HepG2 (cell line): ENCODE results near the gene MYOC. TPM values are rescaled to one million over a fixed set of nuclear protein-coding genes. Genes with fewer than 3 reads are reported as not detected.

ENCODE experiments used
- FIP1L1 ChIP-seq: fragments of 200-400 bp; formaldehyde crosslinking; IDR thresholded peaks from 2 replicates; pipeline ENCODE4 v1.6.1; 2018; ENCODE audit warnings: low read depth, mild to moderate bottlenecking, low read length, moderate library complexity, borderline replicate concordance; ENCODE audit not compliant: insufficient read depth
- FOXK2 ChIP-seq: fragments of 450-650 bp; IDR thresholded peaks from 2 replicates; pipeline ENCODE4 v1.6.1; 2016
- GABPB1 ChIP-seq: IDR thresholded peaks from 2 replicates; pipeline ENCODE4 v1.6.1; 2016; ENCODE audit warnings: mild to moderate bottlenecking, missing genetic modification reagents, moderate library complexity, missing compliant biosample characterization
- HDAC6 ChIP-seq: fragments of 200-600 bp; sonication (generic); IDR thresholded peaks from 2 replicates; pipeline ENCODE4 v1.7.0; 2017; ENCODE audit warnings: mild to moderate bottlenecking, antibody characterized with exemption, low read length, low read depth
- HOXD1 ChIP-seq: sonication (generic); formaldehyde crosslinking; IDR thresholded peaks from 2 replicates; pipeline ENCODE4 v1.5.0; 2020; ENCODE audit warnings: missing genetic modification reagents
- MIER3 ChIP-seq: IDR thresholded peaks from 2 replicates; pipeline ENCODE4 v1.6.1; 2016; ENCODE audit warnings: missing compliant biosample characterization, borderline replicate concordance
- NAIF1 ChIP-seq: sonication (generic); formaldehyde crosslinking; IDR thresholded peaks from 2 replicates; pipeline ENCODE4 v1.5.0; 2020; ENCODE audit warnings: mild to moderate bottlenecking, missing genetic modification reagents, borderline replicate concordance
- NPAS2 ChIP-seq: sonication (generic); formaldehyde crosslinking; IDR thresholded peaks from 2 replicates; pipeline ENCODE4 v1.8.0; 2022; ENCODE audit warnings: mild to moderate bottlenecking, missing genetic modification reagents, borderline replicate concordance
- PAF1 ChIP-seq: IDR thresholded peaks from 2 replicates; pipeline ENCODE4 v1.6.1; 2016; ENCODE audit warnings: missing genetic modification reagents, missing compliant biosample characterization
- PLRG1 ChIP-seq: fragments of 450-650 bp; conservative IDR thresholded peaks from 2 replicates; pipeline ENCODE4 v1.6.1; 2016
- RCOR2 ChIP-seq: IDR thresholded peaks from 2 replicates; pipeline ENCODE4 v1.6.1; 2016; ENCODE audit warnings: missing biosample characterization, missing genetic modification reagents
- SMAD1 ChIP-seq: sonication (generic); formaldehyde crosslinking; IDR thresholded peaks from 2 replicates; pipeline ENCODE4 v1.4.0; 2020; ENCODE audit warnings: missing genetic modification reagents, low read depth, mild to moderate bottlenecking, borderline replicate concordance
- SMARCC2 ChIP-seq: fragments of 450-650 bp; IDR thresholded peaks from 2 replicates; pipeline ENCODE4 v1.6.1; 2017; ENCODE audit warnings: antibody characterized with exemption, mild to moderate bottlenecking
- XRCC5 ChIP-seq: fragments of 200-400 bp; formaldehyde crosslinking; optimal IDR thresholded peaks from 2 replicates; pipeline ENCODE3; 2017; ENCODE audit warnings: mild to moderate bottlenecking, low read length
- ZFP90 ChIP-seq: sonication (generic); formaldehyde crosslinking; IDR thresholded peaks from 2 replicates; pipeline ENCODE4 v1.8.0; 2022; ENCODE audit warnings: missing genetic modification reagents, mild to moderate bottlenecking, inconsistent platforms, borderline replicate concordance
- ZNF121 ChIP-seq: sonication (generic); formaldehyde crosslinking; IDR thresholded peaks from 2 replicates; pipeline ENCODE4 v1.5.0; 2020; ENCODE audit warnings: mild to moderate bottlenecking, missing genetic modification reagents
- ZNF225 ChIP-seq: sonication (generic); formaldehyde crosslinking; IDR thresholded peaks from 2 replicates; pipeline ENCODE4 v1.4.0; 2020; ENCODE audit warnings: mild to moderate bottlenecking, missing genetic modification reagents
- ZNF292 ChIP-seq: sonication (generic); formaldehyde crosslinking; IDR thresholded peaks from 2 replicates; pipeline ENCODE4 v1.8.1; 2022; ENCODE audit warnings: mild to moderate bottlenecking, low read depth, missing genetic modification reagents, borderline replicate concordance
- ZNF558 ChIP-seq: sonication (generic); formaldehyde crosslinking; IDR thresholded peaks from 2 replicates; pipeline ENCODE4 v1.9.0; 2022; ENCODE audit warnings: mild to moderate bottlenecking, missing genetic modification reagents, borderline replicate concordance
- ZNF776 ChIP-seq: sonication (generic); formaldehyde crosslinking; IDR thresholded peaks from 2 replicates; pipeline ENCODE4 v1.4.0; 2020; ENCODE audit warnings: mild to moderate bottlenecking, missing genetic modification reagents
- polyA plus RNA-seq, 8 experiments: library from polyadenylated mRNA; depleted of rRNA in 3 of 8; stranded (reverse) in 7 of 8; unstranded in 1 of 8; fragments of >200 nt; fragmentation: Illumina TruSeq in 4 of 8; extraction: Trizol in 4 of 8; gene quantifications; 2 replicates each; pipeline versions ENCODE4 v1.2.1 to v1.2.3, GENCODE V29; 2011 to 2016; ENCODE audit warnings: low read depth in 4 of 8, missing spikeins in 1 of 8, mixed read lengths in 1 of 8; ENCODE audit not compliant: insufficient read depth in 1 of 8
- total RNA-seq, 5 experiments: library from RNA; depleted of rRNA; stranded (reverse); fragments of >200 nt; fragmentation: Illumina TruSeq; extraction: Trizol; gene quantifications; 2 replicates each; pipeline ENCODE4 v1.2.3, GENCODE V29; 2016; ENCODE audit warnings: low read depth in 1 of 5
- TF ChIP-seq, protein P1 (sequence below): sonication (generic); formaldehyde crosslinking; IDR thresholded peaks from 2 replicates; pipeline ENCODE4 v1.4.0; 2020; ENCODE audit warnings: mild to moderate bottlenecking, missing genetic modification reagents
- TF ChIP-seq, protein P2 (sequence below): sonication (generic); formaldehyde crosslinking; IDR thresholded peaks from 2 replicates; pipeline ENCODE4 v1.5.0; 2020; ENCODE audit warnings: mild to moderate bottlenecking, missing genetic modification reagents
- TF ChIP-seq, protein P3 (sequence below): IDR thresholded peaks from 2 replicates; pipeline ENCODE4 v1.6.1; 2016
- TF ChIP-seq, protein P4 (sequence below): sonication (generic); formaldehyde crosslinking; IDR thresholded peaks from 2 replicates; pipeline ENCODE4 v1.4.0; 2020; ENCODE audit warnings: mild to moderate bottlenecking, missing genetic modification reagents

The MYOC gene
- total and polyA plus RNA-seq, 2 of the 13 experiments (the other 11 are each of a cell fraction or from before 2014, with no cell fraction given): not detected

GRCh38 chr1:171644805-171645483 is 7.5 kb downstream of the MYOC start (continued):
- TF ChIP-seq PAF1: no peak
- no peak for TF ChIP-seq SMAD1 (CRISPR knock-in tag)
- TF ChIP-seq, protein P1, sequence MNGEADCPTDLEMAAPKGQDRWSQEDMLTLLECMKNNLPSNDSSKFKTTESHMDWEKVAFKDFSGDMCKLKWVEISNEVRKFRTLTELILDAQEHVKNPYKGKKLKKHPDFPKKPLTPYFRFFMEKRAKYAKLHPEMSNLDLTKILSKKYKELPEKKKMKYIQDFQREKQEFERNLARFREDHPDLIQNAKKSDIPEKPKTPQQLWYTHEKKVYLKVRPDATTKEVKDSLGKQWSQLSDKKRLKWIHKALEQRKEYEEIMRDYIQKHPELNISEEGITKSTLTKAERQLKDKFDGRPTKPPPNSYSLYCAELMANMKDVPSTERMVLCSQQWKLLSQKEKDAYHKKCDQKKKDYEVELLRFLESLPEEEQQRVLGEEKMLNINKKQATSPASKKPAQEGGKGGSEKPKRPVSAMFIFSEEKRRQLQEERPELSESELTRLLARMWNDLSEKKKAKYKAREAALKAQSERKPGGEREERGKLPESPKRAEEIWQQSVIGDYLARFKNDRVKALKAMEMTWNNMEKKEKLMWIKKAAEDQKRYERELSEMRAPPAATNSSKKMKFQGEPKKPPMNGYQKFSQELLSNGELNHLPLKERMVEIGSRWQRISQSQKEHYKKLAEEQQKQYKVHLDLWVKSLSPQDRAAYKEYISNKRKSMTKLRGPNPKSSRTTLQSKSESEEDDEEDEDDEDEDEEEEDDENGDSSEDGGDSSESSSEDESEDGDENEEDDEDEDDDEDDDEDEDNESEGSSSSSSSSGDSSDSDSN (CRISPR knock-in tag): no peak; the same call in none of the 2 replicates
- TF ChIP-seq, protein P2, sequence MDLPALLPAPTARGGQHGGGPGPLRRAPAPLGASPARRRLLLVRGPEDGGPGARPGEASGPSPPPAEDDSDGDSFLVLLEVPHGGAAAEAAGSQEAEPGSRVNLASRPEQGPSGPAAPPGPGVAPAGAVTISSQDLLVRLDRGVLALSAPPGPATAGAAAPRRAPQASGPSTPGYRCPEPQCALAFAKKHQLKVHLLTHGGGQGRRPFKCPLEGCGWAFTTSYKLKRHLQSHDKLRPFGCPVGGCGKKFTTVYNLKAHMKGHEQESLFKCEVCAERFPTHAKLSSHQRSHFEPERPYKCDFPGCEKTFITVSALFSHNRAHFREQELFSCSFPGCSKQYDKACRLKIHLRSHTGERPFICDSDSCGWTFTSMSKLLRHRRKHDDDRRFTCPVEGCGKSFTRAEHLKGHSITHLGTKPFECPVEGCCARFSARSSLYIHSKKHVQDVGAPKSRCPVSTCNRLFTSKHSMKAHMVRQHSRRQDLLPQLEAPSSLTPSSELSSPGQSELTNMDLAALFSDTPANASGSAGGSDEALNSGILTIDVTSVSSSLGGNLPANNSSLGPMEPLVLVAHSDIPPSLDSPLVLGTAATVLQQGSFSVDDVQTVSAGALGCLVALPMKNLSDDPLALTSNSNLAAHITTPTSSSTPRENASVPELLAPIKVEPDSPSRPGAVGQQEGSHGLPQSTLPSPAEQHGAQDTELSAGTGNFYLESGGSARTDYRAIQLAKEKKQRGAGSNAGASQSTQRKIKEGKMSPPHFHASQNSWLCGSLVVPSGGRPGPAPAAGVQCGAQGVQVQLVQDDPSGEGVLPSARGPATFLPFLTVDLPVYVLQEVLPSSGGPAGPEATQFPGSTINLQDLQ (CRISPR knock-in tag): no peak
- TF ChIP-seq ZNF121 (CRISPR knock-in tag): no peak
- TF ChIP-seq, protein P3, sequence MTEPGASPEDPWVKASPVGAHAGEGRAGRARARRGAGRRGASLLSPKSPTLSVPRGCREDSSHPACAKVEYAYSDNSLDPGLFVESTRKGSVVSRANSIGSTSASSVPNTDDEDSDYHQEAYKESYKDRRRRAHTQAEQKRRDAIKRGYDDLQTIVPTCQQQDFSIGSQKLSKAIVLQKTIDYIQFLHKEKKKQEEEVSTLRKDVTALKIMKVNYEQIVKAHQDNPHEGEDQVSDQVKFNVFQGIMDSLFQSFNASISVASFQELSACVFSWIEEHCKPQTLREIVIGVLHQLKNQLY (CRISPR knock-in tag): no peak
- no peak for TF ChIP-seq NAIF1 (CRISPR knock-in tag)
- peak; percentile 62 for TF ChIP-seq XRCC5
- 0 out of 2 replicates have a peak, but pooled peaks have one; percentile 13 for TF ChIP-seq MIER3
- no peak for TF ChIP-seq ZNF292
- peak; percentile 44; the same call in 1 of the 2 replicates for TF ChIP-seq GABPB1 (CRISPR knock-in tag)
- TF ChIP-seq NPAS2: no peak
- TF ChIP-seq ZFP90 (CRISPR knock-in tag): no peak
- no peak for TF ChIP-seq PLRG1
- TF ChIP-seq FOXK2: no peak
- TF ChIP-seq ZNF558 (CRISPR knock-in tag): no peak
- no peak for TF ChIP-seq ZNF225 (CRISPR knock-in tag)
- TF ChIP-seq, protein P4, sequence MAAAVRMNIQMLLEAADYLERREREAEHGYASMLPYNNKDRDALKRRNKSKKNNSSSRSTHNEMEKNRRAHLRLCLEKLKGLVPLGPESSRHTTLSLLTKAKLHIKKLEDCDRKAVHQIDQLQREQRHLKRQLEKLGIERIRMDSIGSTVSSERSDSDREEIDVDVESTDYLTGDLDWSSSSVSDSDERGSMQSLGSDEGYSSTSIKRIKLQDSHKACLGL (CRISPR knock-in tag): no peak
- TF ChIP-seq HDAC6: no peak
- no peak for TF ChIP-seq SMARCC2
- no peak for TF ChIP-seq RCOR2 (CRISPR knock-in tag)
- TF ChIP-seq FIP1L1: no peak
- TF ChIP-seq HOXD1: no peak
- no peak for TF ChIP-seq ZNF776
